ENCODE data around the gene PRADC1. TPM values are rescaled to one million over a fixed set of nuclear protein-coding genes. Genes with fewer than 3 reads are reported as not detected.

PRADC1 gene
- total RNA-seq, 8 experiments from 2014 or later: 13.2 to 19.5 (median 16.0) TPM

GRCh38 chr2:73255907-73256617 is 23.0 kb upstream of the PRADC1 start:
- H3K4me3 ChIP-seq: no peak overlapping the region
- ATAC-seq (replicated peaks in 6 of 8): peak in 1 of 8 experiments; percentile 15
- 20 to 86% (median 52%) methylated on average over 1 to 3 of the region's 5 CpGs; no CpG with 5 or more reads in 4 of the 10 experiments for WGBS, 10 experiments
- in situ Hi-C loops (cut with MboI; ENCODE audit: low pct_unique_long_range_greater_than_20kb in 2 of 9, low sequenced_read_pairs in 9 of 9, unreplicated experiment in 9 of 9): no loop called here
- no peak overlapping the region for H3K27ac ChIP-seq
- H3K4me1 ChIP-seq (replicated peaks in 1 of 2): no peaks in the 10 kb centered on the region

- H3K27ac ChIP-seq: no peak overlapping the region
- in situ Hi-C loops (cut with MboI; ENCODE audit: low pct_unique_long_range_greater_than_20kb in 2 of 9, low sequenced_read_pairs in 9 of 9, unreplicated experiment in 9 of 9): no loop called here
- WGBS, 10 experiments: 50 to 100% (median 83%) methylated on average over 1 to 3 of the region's 4 CpGs; no CpG with 5 or more reads in 5 of the 10 experiments
- no peak overlapping the region for H3K4me3 ChIP-seq
- H3K4me1 ChIP-seq (replicated peaks in 1 of 2): no peaks in the 10 kb centered on the region
- no peak for ATAC-seq (replicated peaks in 6 of 8)
These were observed 22.1 kb upstream of the PRADC1 start for GRCh38 chr2:73255007-73255644.

GRCh38 chr2:73254343-73255006 is 21.4 kb upstream of the PRADC1 start:
- ATAC-seq (replicated peaks in 6 of 8): no peak
- H3K27ac ChIP-seq: no peak overlapping the region
- no peak overlapping the region for H3K4me3 ChIP-seq
- in situ Hi-C loops (cut with MboI; ENCODE audit: low pct_unique_long_range_greater_than_20kb in 2 of 9, low sequenced_read_pairs in 9 of 9, unreplicated experiment in 9 of 9): no loop called here
- no peaks in the 10 kb centered on the region for H3K4me1 ChIP-seq (replicated peaks in 1 of 2)
- 96 to 100% (median 98%) methylated on average over 3 to 6 of the region's 7 CpGs; no CpG with 5 or more reads in 5 of the 10 experiments for WGBS, 10 experiments

GRCh38 chr2:73253901-73254300 is 20.9 kb upstream of the PRADC1 start:
- in situ Hi-C loops (cut with MboI; ENCODE audit: low pct_unique_long_range_greater_than_20kb in 2 of 9, low sequenced_read_pairs in 9 of 9, unreplicated experiment in 9 of 9): no loop called here
- Histone ChIP-seq H3K4me3 (no peak overlapping the region), H3K4me1 (replicated peaks in 1 of 2) (no peaks in the 10 kb centered on the region), H3K27ac (no peak overlapping the region)
- 33 to 100% (median 88%) methylated on average over 1 to 3 of the region's 3 CpGs; no CpG with 5 or more reads in 3 of the 10 experiments for WGBS, 10 experiments
- ATAC-seq (replicated peaks in 6 of 8): no peak

GRCh38 chr2:73253400-73253799 is 20.4 kb upstream of the PRADC1 start:
- Histone ChIP-seq H3K27ac (no peak overlapping the region), H3K4me1 (replicated peaks in 1 of 2) (no peaks in the 10 kb centered on the region), H3K4me3 (no peak overlapping the region)
- ATAC-seq (replicated peaks in 6 of 8): peak in 5 of 8 experiments; percentile 12 to 67 (median 29)
- in situ Hi-C loops (cut with MboI; ENCODE audit: low pct_unique_long_range_greater_than_20kb in 2 of 9, low sequenced_read_pairs in 9 of 9, unreplicated experiment in 9 of 9): no loop called here
- 0 to 100% (median 54%) methylated on average over 1 to 2 of the region's 2 CpGs; no CpG with 5 or more reads in 4 of the 10 experiments for WGBS, 10 experiments

- no peak overlapping the region for H3K27ac ChIP-seq
- WGBS, 10 experiments: 60 to 98% (median 94%) methylated on average over 1 to 13 of the region's 17 CpGs; no CpG with 5 or more reads in 2 of the 10 experiments
- in situ Hi-C loops (cut with MboI; ENCODE audit: low pct_unique_long_range_greater_than_20kb in 2 of 9, low sequenced_read_pairs in 9 of 9, unreplicated experiment in 9 of 9): no loop called here
These were observed 19.4 kb upstream of the PRADC1 start for GRCh38 chr2:73252238-73253027.

GRCh38 chr2:73250872-73251846 is 18.1 kb upstream of the PRADC1 start:
- H3K4me3 ChIP-seq: no peak overlapping the region
- H3K4me1 ChIP-seq (replicated peaks in 1 of 2): no peaks in the 10 kb centered on the region
- WGBS, 10 experiments: 40 to 100% (median 86%) methylated on average over 1 to 10 of the region's 17 CpGs; no CpG with 5 or more reads in 3 of the 10 experiments
- H3K27ac ChIP-seq: no peak overlapping the region
- no peak for ATAC-seq (replicated peaks in 6 of 8)
- in situ Hi-C loops (cut with MboI; ENCODE audit: low pct_unique_long_range_greater_than_20kb in 2 of 9, low sequenced_read_pairs in 9 of 9, unreplicated experiment in 9 of 9): no loop called here

More at GRCh38 chr2:73252238-73253027, 19.4 kb upstream of the PRADC1 start:
- Histone ChIP-seq H3K4me1 (replicated peaks in 1 of 2) (no peaks in the 10 kb centered on the region), H3K4me3 (no peak overlapping the region)
- no peak for ATAC-seq (replicated peaks in 6 of 8)

- H3K27ac ChIP-seq: no peak overlapping the region
- H3K4me3 ChIP-seq: no peak overlapping the region
- ATAC-seq (replicated peaks in 6 of 8): no peak
- in situ Hi-C loops (cut with MboI; ENCODE audit: low pct_unique_long_range_greater_than_20kb in 2 of 9, low sequenced_read_pairs in 9 of 9, unreplicated experiment in 9 of 9): no loop called here
- no peaks in the 10 kb centered on the region for H3K4me1 ChIP-seq (replicated peaks in 1 of 2)
- WGBS, 10 experiments: 35 to 100% (median 78%) methylated on average over 2 to 7 of the region's 9 CpGs; no CpG with 5 or more reads in 6 of the 10 experiments
These were observed 16.6 kb upstream of the PRADC1 start for GRCh38 chr2:73249636-73250035.

GRCh38 chr2:73246850-73247249 is 13.8 kb upstream of the PRADC1 start:
- no peaks in the 10 kb centered on the region for H3K4me1 ChIP-seq (replicated peaks in 1 of 2)
- H3K27ac ChIP-seq: no peak overlapping the region
- no peak overlapping the region for H3K4me3 ChIP-seq
- in situ Hi-C loops (cut with MboI; ENCODE audit: low pct_unique_long_range_greater_than_20kb in 2 of 9, low sequenced_read_pairs in 9 of 9, unreplicated experiment in 9 of 9): no loop called here
- no peak for ATAC-seq (replicated peaks in 6 of 8)
- 57 to 100% (median 81%) methylated on average over 1 to 3 of the region's 3 CpGs; no CpG with 5 or more reads in 3 of the 10 experiments for WGBS, 10 experiments

GRCh38 chr2:73244580-73244979 is 11.5 kb upstream of the PRADC1 start:
- 92 to 100% (median 100%) methylated on average over 1 to 3 of the region's 3 CpGs; no CpG with 5 or more reads in 4 of the 10 experiments for WGBS, 10 experiments
- no peak for ATAC-seq (replicated peaks in 6 of 8)
- no peak overlapping the region for H3K4me3 ChIP-seq
- in situ Hi-C loops (cut with MboI; ENCODE audit: low pct_unique_long_range_greater_than_20kb in 2 of 9, low sequenced_read_pairs in 9 of 9, unreplicated experiment in 9 of 9): no loop called here
- no peaks in the 10 kb centered on the region for H3K4me1 ChIP-seq (replicated peaks in 1 of 2)
- no peak overlapping the region for H3K27ac ChIP-seq

- peak in 3 of 8 experiments; percentile 82 to 97 (median 89) for ATAC-seq (replicated peaks in 6 of 8)
- 50 to 90% (median 66%) methylated on average over 1 to 4 of the region's 5 CpGs; no CpG with 5 or more reads in 2 of the 10 experiments for WGBS, 10 experiments
- Histone ChIP-seq H3K4me1 (replicated peaks in 1 of 2) (no peaks in the 10 kb centered on the region), H3K4me3 (no peak overlapping the region), H3K27ac (no peak overlapping the region)
- in situ Hi-C loops (cut with MboI; ENCODE audit: low pct_unique_long_range_greater_than_20kb in 2 of 9, low sequenced_read_pairs in 9 of 9, unreplicated experiment in 9 of 9): no loop called here
These were observed 11.0 kb upstream of the PRADC1 start for GRCh38 chr2:73243884-73244570.
